ENCODE results near the gene AKNA. TPM values are rescaled to one million over a fixed set of nuclear protein-coding genes. Genes with fewer than 3 reads are reported as not detected.
"Not testable (repeated sequence)": the region's sequence is repeated elsewhere in the genome, so short reads cannot be mapped to it uniquely, and the experiment has no call there.

Gene AKNA
- total RNA-seq, 1 donor from 2014 or later, result 68.1 TPM

DNA sequence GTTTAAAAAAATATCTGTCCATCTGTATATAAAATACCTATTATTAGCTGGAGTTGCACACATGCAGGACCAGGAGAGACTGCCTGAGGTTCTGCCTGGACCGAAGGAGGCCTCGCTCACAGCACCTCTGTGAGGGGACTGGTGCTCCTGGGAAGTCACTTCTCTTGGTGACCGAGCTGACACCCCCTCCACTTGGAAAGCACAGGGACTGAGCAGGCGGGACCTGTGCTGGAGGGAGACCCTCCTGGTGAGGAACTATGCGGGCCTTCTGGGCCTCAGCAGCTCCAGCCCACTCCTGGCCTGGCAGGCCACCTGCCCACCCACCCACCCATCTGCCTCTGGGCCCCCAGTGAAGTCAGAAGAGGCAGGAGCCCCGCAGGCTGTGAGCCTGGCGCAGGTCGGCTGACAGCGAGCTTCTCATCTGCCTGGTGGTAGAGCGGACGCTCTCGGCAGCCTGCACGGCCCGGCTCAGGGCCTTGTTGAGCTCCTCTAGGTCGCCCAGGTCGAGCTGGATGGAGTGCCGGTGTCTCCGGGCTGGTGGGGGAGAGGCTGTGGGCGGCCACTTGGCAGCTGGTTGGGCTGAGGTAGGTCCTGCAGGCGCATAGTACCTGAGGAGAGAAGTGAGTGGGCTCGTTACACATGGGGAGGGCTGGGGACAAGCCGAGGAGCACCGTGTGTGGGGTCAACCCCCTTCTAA lies 50.9 kb downstream of the AKNA start:
- no peak for DNase-seq (ENCODE audit: low spot score)

DNA sequence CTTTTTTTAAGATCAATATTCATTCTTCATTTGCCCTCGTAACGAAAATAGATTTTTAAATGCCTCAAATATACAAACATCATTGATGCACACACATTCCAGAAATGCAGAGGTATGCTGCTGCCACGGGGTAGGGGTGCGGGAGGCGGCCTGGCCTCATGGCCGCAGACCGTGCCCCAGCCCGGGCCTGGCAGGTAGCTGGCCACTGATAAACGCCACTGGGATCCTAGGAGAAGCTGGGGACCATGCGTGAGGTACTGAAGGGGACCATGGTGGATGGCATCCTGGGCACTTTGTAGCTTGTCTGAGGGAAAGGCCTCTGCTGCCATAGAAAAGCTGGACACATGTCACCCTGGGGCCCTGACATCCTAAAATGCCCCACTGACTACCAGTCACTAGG lies 51.6 kb downstream of the AKNA start:
- DNase-seq (ENCODE audit: low spot score), result no peak

DNA sequence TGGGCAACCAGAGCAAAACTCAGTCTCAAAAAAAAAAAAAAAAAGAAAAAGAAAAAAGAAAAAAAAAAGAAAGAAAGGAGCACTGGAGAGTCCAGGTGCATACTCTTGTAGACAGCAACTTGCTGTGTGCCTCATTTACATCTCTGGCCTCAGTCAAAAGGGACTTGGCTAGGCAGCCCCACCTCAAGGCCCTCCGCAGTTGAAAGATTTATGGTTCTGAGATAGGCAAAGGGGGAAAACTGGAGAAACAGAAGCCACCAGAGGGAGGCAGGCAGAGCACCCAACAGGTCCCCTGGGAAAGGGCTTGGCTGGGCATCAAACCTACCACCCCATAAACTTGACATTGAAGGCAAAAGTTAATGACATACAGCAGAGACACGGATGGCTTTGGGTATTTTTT lies 52.0 kb downstream of the AKNA start:
- no peak for DNase-seq (ENCODE audit: low spot score)

DNA sequence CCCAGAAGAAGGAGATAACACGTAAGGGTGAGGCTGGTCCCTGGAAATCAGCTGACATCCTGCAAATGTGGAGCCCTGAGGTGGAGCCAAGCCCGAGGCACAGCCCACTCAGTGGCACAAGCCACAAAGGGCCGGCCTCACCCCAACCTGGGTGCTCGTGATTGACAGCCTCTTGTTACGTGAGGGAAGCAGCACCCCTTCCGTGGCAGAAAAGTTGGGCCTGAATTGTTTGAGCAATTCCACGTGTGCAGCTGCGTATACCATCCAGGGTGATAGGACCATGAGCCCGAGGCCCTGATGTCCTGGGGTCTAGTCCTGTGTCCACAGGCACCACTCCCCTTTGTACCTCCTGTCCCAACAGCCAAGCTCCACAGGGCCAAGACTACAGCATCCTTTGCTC lies 53.3 kb downstream of the AKNA start:
- no peak for DNase-seq (ENCODE audit: low spot score)

DNA sequence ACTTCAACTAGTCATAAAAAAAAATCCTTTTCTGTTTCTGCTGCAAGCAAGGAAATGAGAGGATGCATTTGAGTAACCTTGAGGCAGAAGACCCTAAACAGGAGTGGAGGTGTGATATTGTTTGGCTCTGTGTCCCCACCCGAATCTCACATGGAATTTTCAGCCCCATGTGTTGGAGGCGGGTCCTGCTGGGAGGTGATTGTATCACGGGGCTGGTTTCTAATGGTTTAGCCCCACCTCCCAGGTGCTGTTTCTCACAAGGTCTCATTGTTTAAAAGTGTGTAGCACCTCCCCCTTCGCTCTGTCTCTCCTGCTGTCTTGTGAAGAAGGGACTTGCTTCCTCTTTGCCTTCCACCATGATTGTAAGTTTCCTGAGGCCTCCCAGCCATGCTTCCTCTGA lies 54.1 kb downstream of the AKNA start:
- DNase-seq (ENCODE audit: low spot score), result not testable (repeated sequence)

DNA sequence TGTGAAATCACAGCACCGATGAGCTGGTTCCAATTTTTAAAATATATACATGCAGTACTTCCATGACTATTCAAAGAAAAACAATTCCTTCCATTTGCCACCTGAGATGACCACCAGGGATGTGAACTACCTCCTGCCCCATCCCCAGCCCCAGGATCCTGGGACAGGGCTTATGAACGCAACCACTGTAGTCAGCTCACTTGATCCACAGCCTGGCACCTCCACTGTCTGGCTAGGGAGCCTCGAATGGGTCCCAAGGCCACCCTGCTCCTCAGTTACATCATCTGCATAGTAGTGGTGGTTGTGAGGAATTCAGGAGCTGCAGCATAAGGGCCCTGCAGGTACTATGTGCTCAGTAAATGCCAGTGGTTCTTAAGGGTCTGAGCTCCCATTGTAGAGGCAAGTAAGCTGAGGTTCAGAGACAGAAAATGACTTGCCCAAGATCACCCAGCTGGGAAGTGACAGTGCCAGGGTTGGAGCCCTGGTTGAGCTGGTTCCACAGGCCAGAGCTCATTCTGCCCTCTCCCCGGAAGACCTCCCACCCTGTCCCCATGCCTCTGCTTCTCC lies 55.2 kb downstream of the AKNA start:
- not testable (repeated sequence) for DNase-seq (ENCODE audit: low spot score)

DNA sequence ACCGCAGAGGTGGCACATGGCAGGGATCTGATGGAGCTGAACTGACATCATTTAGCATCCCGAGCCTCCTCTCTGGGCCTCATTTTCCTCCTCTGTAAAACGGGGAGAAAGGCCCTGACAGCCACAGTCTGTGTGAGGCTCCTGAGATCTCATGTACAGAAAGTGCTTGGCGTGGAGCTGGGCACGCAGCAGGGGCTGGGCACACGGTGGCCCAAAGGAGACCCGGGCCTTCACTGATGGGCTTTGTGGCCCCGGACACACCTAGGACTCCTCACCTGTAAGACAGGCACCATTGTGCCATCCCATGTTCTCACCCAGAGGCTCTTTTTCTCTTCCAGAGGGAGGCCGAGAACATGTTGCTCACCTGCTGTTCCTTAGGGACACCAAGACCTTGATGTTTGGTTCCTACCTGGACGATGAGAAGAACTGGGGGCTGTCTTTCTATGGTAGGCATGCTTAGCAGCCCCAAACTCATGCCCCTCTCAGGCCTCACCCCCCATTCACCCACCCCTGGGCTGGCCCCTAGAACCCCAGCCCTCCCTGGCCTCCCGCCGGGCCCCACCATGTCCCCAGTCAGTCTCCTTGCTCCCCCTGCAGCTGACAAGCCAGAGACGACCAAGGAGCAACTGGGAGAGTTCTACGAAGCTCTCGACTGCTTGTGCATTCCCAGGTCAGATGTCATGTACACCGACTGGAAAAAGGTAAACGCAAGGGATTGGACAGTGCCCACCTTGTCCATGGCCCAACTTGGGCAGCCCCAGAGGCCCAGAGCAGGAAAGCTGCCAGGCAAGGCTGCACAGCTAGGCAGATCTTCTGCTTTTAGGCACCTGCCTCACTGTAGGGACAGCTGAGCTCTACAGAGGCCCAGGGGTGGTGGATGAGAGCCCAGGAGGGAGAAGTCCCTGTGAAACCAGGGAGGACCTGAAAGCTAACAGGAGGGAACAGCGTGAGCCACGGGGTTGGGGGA lies 56.3 kb downstream of the AKNA start:
- not testable (repeated sequence) for DNase-seq (ENCODE audit: low spot score)

DNA sequence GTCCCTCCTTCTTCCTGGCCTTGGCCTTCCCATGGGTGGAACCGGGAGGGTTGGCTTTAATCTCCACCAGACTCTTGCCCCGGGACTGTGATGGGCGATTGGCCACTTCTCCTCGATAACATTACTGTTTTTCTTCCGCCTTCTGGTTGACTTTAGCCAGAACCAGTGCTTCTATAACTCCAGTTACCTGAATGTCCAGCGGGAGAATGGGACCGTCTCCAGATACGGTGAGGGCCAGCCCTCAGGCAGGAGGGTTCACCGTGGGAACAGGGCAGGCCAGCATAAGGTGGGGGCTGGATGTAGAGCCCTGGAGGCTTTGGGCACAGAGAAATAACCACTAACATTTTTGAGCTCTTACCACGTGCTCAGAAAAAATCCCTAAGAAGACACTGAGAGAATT lies 57.1 kb downstream of the AKNA start:
- DNase-seq (ENCODE audit: low spot score), result no peak

DNA sequence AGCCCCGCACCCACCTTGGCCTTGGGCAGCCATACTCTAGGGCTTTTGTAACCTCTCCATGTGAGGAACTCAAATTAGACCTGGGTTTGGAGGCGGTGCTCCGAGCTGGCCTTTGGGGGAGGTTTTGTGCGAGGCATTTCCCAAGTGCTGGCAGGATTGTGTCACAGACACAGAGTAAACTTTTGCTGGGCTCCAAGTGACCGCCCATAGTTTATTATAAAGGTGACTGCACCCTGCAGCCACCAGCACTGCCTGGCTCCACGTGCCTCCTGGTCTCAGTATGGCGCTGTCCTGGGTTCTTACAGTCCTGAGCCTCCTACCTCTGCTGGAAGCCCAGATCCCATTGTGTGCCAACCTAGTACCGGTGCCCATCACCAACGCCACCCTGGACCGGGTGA lies 58.2 kb downstream of the AKNA start, which contains the start of gene ORM2:
TSS of gene ORM2 (plus strand) at position 245 of the 398 bp plus-strand sequence. CDS start at position 281, 36 bp downstream.
- not testable (repeated sequence) for DNase-seq (ENCODE audit: low spot score)

DNA sequence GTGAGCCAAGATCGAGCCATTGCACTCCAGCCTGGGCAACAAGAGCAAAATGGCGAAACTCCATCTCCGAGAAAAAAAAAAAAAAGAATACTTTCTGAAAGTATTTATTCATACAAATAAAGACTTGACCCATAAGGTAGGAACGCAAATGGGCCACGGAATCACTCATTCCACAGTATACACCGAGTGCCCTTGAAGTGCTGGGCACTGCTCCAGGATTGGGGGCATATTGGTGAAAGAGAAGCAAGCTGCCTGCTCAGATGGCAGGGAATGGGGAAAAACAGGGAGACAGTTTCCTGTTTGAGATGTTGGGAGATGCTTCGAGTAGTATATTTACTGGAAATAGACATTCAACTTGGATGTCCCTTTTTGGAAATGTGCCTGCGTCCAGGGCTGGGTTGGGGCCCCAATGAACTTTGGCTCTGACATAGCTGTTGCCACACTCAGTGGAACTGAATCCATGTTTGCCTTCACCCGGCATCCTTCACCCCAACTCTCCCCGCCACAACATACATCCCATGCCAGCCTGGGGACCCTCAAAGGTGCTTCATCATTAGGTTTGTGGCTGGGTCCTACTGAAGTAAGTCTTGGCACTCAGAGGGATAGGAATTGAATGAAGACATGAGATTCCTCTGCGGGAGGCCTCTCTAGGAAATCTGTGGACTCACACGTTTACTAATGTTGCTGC lies 58.7 kb downstream of the AKNA start:
- DNase-seq (ENCODE audit: low spot score), result not testable (repeated sequence)

DNA sequence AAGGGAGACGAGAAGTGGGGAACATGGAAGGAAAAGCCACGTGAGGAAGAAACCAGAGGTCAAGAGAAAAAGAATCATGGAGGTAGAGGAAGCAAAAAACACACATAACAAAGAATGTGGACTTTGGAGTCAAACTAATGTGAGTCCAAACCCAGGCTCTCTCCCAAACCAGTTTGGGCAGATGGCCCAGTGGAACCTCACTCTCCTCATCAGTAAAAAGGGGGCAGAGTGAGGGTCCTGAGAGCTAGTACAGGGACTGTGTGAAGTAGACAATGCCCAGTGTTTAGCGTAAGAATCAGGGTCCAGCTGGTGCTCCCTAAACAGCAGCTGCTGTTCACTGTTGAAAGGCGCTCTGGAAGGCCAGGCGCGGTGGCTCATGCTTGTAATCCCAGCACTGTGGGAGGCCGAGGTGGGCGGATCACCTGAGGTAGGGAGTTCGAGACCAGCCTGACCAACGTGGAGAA lies 59.4 kb downstream of the AKNA start:
- DNase-seq (ENCODE audit: low spot score), result not testable (repeated sequence)

DNA sequence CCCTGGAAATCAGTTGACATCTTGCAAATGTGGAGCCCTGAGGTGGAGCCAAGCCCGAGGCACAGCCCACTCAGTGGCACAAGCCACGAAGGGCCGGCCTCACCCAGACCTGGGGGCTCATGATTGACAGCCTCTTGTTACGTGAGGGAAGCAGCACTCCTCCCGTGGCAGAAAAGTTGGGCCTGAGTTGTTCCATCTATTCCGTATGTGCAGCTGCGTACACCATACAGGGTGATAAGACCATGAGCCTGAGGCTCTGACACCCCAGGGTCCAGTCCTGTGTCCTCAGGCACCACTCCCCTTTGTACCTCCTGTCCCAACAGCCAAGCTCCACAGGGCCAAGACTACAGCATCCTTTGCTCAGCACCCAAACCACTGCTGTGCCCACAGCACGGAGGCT lies 60.0 kb downstream of the AKNA start:
- no peak for DNase-seq (ENCODE audit: low spot score)

DNA sequence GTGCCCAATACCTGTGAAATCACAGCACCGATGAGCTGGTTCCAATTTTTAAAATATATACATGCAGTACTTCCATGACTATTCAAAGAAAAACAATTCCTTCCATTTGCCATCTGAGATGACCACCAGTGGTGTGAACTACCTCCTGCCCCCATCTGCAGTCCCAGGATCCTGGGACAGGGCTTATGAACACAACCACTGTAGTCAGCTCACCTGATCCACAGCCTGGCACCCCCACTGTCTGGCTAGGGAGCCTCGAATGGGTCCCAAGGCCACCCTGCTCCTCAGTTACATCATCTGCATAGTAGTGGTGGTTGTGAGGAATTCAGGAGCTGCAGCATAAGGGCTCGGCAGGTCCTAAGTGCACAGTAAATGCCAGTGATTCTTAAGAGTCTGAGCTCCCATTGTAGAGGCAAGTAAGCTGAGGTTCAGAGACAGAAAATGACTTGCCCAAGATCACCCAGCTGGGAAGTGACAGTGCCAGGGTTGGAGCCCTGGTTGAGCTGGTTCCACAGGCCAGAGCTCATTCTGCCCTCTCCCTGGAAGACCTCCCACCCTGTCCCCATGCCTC lies 62.0 kb downstream of the AKNA start:
- not testable (repeated sequence) for DNase-seq (ENCODE audit: low spot score)

DNA sequence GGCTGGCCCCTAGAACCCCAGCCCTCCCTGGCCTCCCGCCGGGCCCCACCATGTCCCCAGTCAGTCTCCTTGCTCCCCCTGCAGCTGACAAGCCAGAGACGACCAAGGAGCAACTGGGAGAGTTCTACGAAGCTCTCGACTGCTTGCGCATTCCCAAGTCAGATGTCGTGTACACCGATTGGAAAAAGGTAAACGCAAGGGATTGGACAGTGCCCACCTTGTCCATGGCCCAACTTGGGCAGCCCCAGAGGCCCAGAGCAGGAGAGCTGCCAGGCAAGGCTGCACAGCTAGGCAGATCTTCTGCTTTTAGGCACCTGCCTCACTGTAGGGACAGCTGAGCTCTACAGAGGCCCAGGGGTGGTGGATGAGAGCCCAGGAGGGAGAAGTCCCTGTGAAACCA lies 62.8 kb downstream of the AKNA start:
- not testable (repeated sequence) for DNase-seq (ENCODE audit: low spot score)

DNA sequence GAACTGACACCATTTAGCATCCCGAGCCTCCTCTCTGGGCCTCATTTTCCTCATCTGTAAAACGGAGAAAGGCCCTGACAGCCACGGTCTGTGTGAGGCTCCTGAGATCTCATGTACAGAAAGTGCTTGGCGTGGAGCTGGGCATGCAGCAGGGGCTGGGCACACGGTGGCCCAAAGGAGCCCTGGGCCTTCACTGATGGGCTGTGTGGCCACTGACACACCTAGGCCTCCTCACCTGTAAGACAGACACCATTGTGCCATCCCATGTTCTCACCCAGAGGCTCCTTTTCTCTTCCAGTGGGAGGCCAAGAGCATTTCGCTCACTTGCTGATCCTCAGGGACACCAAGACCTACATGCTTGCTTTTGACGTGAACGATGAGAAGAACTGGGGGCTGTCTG lies 63.3 kb downstream of the AKNA start:
- DNase-seq (ENCODE audit: low spot score), result no peak

DNA sequence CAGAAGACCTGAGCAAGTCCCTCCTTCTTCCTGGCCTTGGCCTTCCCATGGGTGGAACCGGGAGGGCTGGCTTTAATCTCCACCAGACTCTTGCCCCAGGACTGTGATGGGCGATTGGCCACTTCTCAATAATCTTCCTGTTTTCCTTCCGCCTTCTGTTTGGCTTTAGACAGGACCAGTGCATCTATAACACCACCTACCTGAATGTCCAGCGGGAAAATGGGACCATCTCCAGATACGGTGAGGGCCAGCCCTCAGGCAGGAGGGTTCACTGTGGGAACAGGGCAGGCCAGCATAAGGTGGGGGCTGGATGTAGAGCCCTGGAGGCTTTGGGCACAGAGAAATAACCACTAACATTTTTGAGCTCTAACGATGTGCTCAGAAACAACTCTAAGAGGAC lies 63.9 kb downstream of the AKNA start:
- DNase-seq (ENCODE audit: low spot score), result not testable (repeated sequence)

DNA sequence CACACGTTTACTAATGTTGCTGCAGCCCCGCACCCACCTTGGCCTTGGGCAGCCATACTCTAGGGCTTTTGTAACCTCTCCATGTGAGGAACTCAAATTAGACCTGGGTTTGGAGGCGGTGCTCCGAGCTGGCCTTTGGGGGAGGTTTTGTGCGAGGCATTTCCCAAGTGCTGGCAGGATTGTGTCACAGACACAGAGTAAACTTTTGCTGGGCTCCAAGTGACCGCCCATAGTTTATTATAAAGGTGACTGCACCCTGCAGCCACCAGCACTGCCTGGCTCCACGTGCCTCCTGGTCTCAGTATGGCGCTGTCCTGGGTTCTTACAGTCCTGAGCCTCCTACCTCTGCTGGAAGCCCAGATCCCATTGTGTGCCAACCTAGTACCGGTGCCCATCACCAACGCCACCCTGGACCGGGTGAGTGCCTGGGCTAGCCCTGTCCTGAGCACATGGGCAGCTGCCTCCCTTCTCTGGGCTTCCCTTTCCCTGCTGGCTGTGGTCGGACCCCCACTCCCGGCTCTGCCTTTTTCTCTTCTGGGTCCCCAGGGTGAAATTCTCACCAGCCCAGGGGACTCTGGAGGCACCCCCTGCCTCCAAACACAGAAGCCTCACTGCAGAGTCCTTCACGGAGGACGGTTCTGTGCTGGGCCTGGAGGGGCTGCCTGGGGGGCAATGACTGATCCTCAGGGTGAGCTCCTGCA lies 64.8 kb downstream of the AKNA start, which contains the start of gene ORM1:
TSS of gene ORM1 (plus strand) at position 268 of the 701 bp plus-strand sequence. CDS start at position 304, 36 bp downstream.
- not testable (repeated sequence) for DNase-seq (ENCODE audit: low spot score)

DNA sequence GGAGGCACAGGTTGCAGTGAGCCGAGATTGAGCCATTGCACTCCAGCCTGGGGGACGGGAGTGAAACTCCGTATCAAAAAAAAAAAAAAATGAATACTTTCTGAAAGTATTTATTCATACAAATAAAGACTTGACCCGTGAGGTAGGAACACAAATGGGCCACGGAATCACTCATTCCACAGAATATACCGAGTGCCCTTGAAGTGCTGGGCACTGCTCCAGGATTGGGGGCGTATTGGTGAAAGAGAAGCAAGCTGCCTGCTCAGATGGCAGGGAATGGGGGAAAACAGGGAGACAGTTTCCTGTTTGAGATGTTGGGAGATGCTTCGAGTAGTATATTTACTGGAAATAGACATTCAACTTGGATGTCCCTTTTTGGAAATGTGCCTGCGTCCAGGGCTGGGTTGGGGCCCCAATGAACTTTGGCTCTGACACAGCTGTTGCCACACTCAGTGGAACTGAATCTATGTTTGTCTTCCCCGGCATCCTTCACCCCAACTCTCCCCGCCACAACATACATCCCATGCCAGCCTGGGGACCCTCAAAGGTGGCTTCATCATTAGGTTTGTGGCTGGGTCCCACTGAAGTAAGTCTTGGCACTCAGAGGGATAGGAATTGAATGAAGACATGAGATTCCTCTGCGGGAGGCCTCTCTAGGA lies 65.5 kb downstream of the AKNA start:
- DNase-seq (ENCODE audit: low spot score), result not testable (repeated sequence)

DNA sequence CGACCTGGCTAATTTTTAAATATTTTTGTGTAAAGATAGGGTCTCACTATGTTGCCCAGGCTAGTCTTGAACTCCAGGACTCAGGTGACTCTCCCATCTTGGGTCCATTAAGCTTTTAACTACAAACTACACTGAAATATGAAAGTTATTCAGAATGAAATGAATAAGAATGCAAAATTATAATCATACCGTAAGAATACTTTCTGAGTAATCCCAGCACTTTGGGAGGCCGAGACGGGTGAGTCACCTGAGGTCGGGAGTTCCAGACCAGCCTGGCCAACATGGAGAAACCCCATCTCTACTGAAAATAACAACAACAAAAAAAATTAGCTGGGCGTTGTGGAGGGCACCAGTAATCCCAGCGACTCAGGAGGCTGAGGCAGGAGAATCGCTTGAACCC lies 66.0 kb downstream of the AKNA start:
- DNase-seq (ENCODE audit: low spot score), result no peak

DNA sequence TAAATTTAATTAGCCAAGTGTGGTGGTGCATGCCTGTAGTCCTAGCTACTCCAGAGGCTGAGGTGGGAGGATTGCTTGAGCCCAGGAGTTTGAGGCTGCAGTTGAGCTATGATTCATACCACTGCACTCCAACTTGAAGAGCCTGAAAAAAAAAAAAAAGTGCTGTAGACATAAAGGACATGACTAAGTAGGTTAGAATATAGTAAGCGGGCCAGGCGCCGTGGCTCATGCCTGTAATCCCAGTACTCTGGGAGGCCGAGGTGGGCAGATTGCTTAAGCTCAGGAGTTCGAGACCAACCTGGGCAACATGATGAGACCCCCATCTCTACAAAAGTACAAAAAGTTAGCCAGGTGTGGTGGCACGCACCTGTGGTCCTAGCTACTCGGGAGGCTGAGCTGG lies 67.1 kb downstream of the AKNA start:
- DNase-seq (ENCODE audit: low spot score), result not testable (repeated sequence)
